H9 (cell line): Measurements from ENCODE around the gene MEP1A. TPM values are rescaled to one million over a fixed set of nuclear protein-coding genes. Genes with fewer than 3 reads are reported as not detected.

Experiments
- DNase-seq: peaks from one replicate; pipeline ENCODE4 v3.0.0-alpha.2; 2017
- H2AFZ ChIP-seq: one replicate; pipeline ENCODE4 v1.6.1; 2013; ENCODE audit warnings: mild to moderate bottlenecking, low read length, control low read depth, moderate library complexity
- H2AK5ac ChIP-seq: 2 replicates; pipeline ENCODE4 v1.6.1; 2013; ENCODE audit warnings: low read length, control low read depth, mixed read lengths; ENCODE audit not compliant: insufficient read length
- H2BK120ac ChIP-seq: one replicate; pipeline ENCODE4 v1.6.1; 2013; ENCODE audit warnings: low read depth, mild to moderate bottlenecking, low read length, control low read depth, inconsistent platforms; ENCODE audit not compliant: poor library complexity, severe bottlenecking
- H2BK12ac ChIP-seq: 2 replicates; pipeline ENCODE4 v1.6.1; 2013; ENCODE audit warnings: low read length, control low read depth, mixed read lengths, low read depth; ENCODE audit not compliant: insufficient read length
- H2BK15ac ChIP-seq: 2 replicates; pipeline ENCODE4 v1.6.1; 2013; ENCODE audit warnings: low read depth, low read length, control low read depth
- H2BK20ac ChIP-seq: one replicate; pipeline ENCODE4 v1.6.1; 2013; ENCODE audit warnings: low read depth, mild to moderate bottlenecking, low read length, control low read depth, inconsistent platforms; ENCODE audit not compliant: poor library complexity, severe bottlenecking
- H2BK5ac ChIP-seq: 2 replicates; pipeline ENCODE4 v1.6.1; 2013; ENCODE audit warnings: low read length, control low read depth, mixed read lengths; ENCODE audit not compliant: insufficient read length
- H3K14ac ChIP-seq: 2 replicates; pipeline ENCODE4 v1.6.1; 2013; ENCODE audit warnings: low read length, control low read depth; ENCODE audit not compliant: insufficient read depth
- H3K18ac ChIP-seq: 2 replicates; pipeline ENCODE4 v1.6.1; 2013; ENCODE audit warnings: low read depth, mild to moderate bottlenecking, mixed read lengths, low read length, control low read depth; ENCODE audit not compliant: insufficient read length
- H3K23ac ChIP-seq: 2 replicates; pipeline ENCODE4 v1.6.1; 2013; ENCODE audit warnings: low read length, control low read depth, mixed read lengths, low read depth; ENCODE audit not compliant: insufficient read length
- H3K23me2 ChIP-seq: 2 replicates; pipeline ENCODE4 v1.6.1; 2013; ENCODE audit warnings: low read depth, mild to moderate bottlenecking, mixed read lengths, low read length, control low read depth; ENCODE audit not compliant: insufficient read length, poor library complexity, severe bottlenecking
- H3K27ac ChIP-seq: 2 replicates; pipeline ENCODE4 v1.5.1; 2013; ENCODE audit warnings: low read length, control low read depth, mixed read lengths, low read depth; ENCODE audit not compliant: insufficient read length
- H3K27me3 ChIP-seq: 2 replicates; pipeline ENCODE4 v1.6.1; 2013; ENCODE audit warnings: low read length, control low read depth, inconsistent platforms; ENCODE audit not compliant: insufficient read depth
- H3K4ac ChIP-seq: 2 replicates; pipeline ENCODE4 v1.6.1; 2013; ENCODE audit warnings: low read depth, mild to moderate bottlenecking, control low read depth, inconsistent platforms, low read length, moderate library complexity
- H3K4me1 ChIP-seq: 2 replicates; pipeline ENCODE4 v1.6.1; 2013; ENCODE audit warnings: low read length, control low read depth, inconsistent platforms; ENCODE audit not compliant: insufficient read depth
- H3K4me2 ChIP-seq: 2 replicates; pipeline ENCODE4 v1.6.1; 2013; ENCODE audit warnings: low read length, control low read depth, mixed read lengths; ENCODE audit not compliant: insufficient read length, insufficient read depth
- H3K56ac ChIP-seq: 2 replicates; pipeline ENCODE4 v1.6.1; 2013; ENCODE audit warnings: low read depth, mild to moderate bottlenecking, mixed read lengths, low read length, control low read depth; ENCODE audit not compliant: insufficient read length
- H3K79me1 ChIP-seq: 2 replicates; pipeline ENCODE4 v1.6.1; 2013; ENCODE audit warnings: low read depth, mild to moderate bottlenecking, moderate library complexity, low read length, control low read depth, inconsistent platforms; ENCODE audit not compliant: insufficient read depth, poor library complexity, severe bottlenecking
- H3K79me2 ChIP-seq: 2 replicates; pipeline ENCODE4 v1.6.1; 2013; ENCODE audit warnings: low read length, control low read depth, inconsistent platforms; ENCODE audit not compliant: insufficient read depth
- H3K9ac ChIP-seq: 2 replicates; pipeline ENCODE4 v1.6.1; 2013; ENCODE audit warnings: low read length, control low read depth, mixed read lengths; ENCODE audit not compliant: insufficient read length; ENCODE audit errors: extremely low read depth
- H3K9me3 ChIP-seq: one replicate; pipeline ENCODE4 v1.6.1; 2013; ENCODE audit warnings: low read depth, low read length, inconsistent platforms; ENCODE audit not compliant: control insufficient read depth
- H3T11ph ChIP-seq: one replicate; pipeline ENCODE4 v1.6.1; 2013; ENCODE audit warnings: mild to moderate bottlenecking, low read length, control low read depth, inconsistent platforms
- H4K20me1 ChIP-seq: one replicate; pipeline ENCODE4 v1.6.1; 2013; ENCODE audit not compliant: control insufficient read depth, insufficient read length, insufficient read depth
- H4K5ac ChIP-seq: 2 replicates; pipeline ENCODE4 v1.6.1; 2013; ENCODE audit warnings: low read depth, mild to moderate bottlenecking, mixed read lengths, low read length, control low read depth; ENCODE audit not compliant: insufficient read length
- H4K8ac ChIP-seq: replicated peaks from 2 replicates; pipeline ENCODE4 v1.6.1; 2013; ENCODE audit warnings: low read length, control low read depth, mixed read lengths, low read depth; ENCODE audit not compliant: insufficient read length
- H4K91ac ChIP-seq: 2 replicates; pipeline ENCODE4 v1.6.1; 2013; ENCODE audit warnings: low read depth, mild to moderate bottlenecking, moderate library complexity, mixed read lengths, low read length, control low read depth; ENCODE audit not compliant: insufficient read length
- H3K27ac Mint-ChIP-seq, 3 experiments: 2 replicates in 2 of 3; 3 replicates in 1 of 3; pipeline ENCODE4 v1.8.0; 2020 to 2021; ENCODE audit warnings: mixed read lengths in 3 of 3, mild to moderate bottlenecking in 1 of 3, moderate library complexity in 1 of 3
- H3K27me3 Mint-ChIP-seq: 2 replicates; pipeline ENCODE4 v1.8.0; 2021; ENCODE audit warnings: low read depth, mild to moderate bottlenecking, moderate library complexity, mixed read lengths
- H3K36me3 Mint-ChIP-seq, 3 experiments: 2 replicates in 2 of 3; 3 replicates in 1 of 3; pipeline ENCODE4 v1.8.0; 2020 to 2021; ENCODE audit warnings: low read depth in 3 of 3, mixed read lengths in 3 of 3; ENCODE audit not compliant: insufficient read depth in 1 of 3
- H3K4me1 Mint-ChIP-seq, 2 experiments: 2 replicates each; pipeline ENCODE4 v1.8.0; 2020; ENCODE audit warnings: mixed read lengths in 2 of 2
- H3K4me3 Mint-ChIP-seq, 2 experiments: 2 replicates in 1 of 2; 3 replicates in 1 of 2; pipeline ENCODE4 v1.8.0; 2020 to 2021; ENCODE audit warnings: mild to moderate bottlenecking in 2 of 2, mixed read lengths in 2 of 2, moderate library complexity in 1 of 2
- H3K9me3 Mint-ChIP-seq, 2 experiments: 2 replicates in 1 of 2; 3 replicates in 1 of 2; pipeline ENCODE4 v1.8.0; 2020; ENCODE audit warnings: mild to moderate bottlenecking in 2 of 2, mixed read lengths in 2 of 2, moderate library complexity in 1 of 2
- CTCF ChIP-seq: fragments of 200-600 bp; sonication (generic); conservative IDR thresholded peaks from 3 replicates; pipeline ENCODE4 v1.8.0; 2021; ENCODE audit warnings: antibody characterized with exemption, mild to moderate bottlenecking
- WGBS: extraction: QIAGEN DNeasy Blood & Tissue Kit; methylation state at CpG from one replicate; pipeline ENCODE4 v1.1.7; 2013; ENCODE audit warnings: missing lambda C conversion rate, low lambda C conversion rate, mixed read lengths; ENCODE audit not compliant: insufficient read length; ENCODE audit errors: extremely low coverage; 5-methylcytosine and 5-hydroxymethylcytosine counted together
- total RNA-seq: library from RNA; stranded (reverse); gene quantifications from 2 replicates; pipeline ENCODE4 v1.2.1, GENCODE V29; 2021

The MEP1A gene
- total RNA-seq, 1 experiment from 2014 or later: not detected

DNA sequence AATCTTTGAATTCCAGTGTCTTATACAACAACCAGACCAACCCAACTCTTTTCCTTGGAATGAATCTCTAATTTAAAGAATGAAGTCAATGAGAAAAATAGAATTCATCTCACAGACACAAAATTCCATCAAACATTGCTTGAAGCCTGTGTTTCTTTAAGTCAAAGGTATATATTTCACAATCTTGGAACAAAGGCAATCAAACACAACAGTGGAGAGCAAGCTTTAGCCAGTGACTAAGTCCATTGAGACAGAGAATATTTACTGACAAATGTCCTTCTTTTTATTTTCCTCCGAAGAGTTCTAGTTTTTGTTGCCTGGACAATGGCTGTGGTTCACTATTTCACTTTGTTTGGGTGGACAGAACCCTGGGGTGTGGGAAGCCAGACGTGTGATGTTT is 35.8 kb downstream of the MEP1A start:
- Histone ChIP-seq H3K56ac (no peak overlapping the region), H3K23me2 (no peaks in the 10 kb centered on the region), H4K91ac (no peak overlapping the region), H2BK5ac (no peak overlapping the region), H3T11ph (no peak overlapping the region), H2BK12ac (no peak overlapping the region), H3K18ac (no peak overlapping the region), H3K79me2 (no peaks in the 10 kb centered on the region), H2BK15ac (no peak overlapping the region), H3K27me3 (no peaks in the 10 kb centered on the region), H2BK20ac (no peak overlapping the region), H4K20me1 (no peaks in the 10 kb centered on the region), H2AK5ac (no peak overlapping the region), H3K79me1 (no peaks in the 10 kb centered on the region), H3K14ac (no peak overlapping the region), H4K8ac (no peak overlapping the region), H3K23ac (no peak overlapping the region), H4K5ac (no peak overlapping the region), H3K4ac (no peak overlapping the region), H3K27ac (no peak overlapping the region), H3K4me1 (no peaks in the 10 kb centered on the region), H3K9me3 (no peaks in the 10 kb centered on the region), H3K9ac (no peak overlapping the region), H3K4me2 (no peak overlapping the region), H2BK120ac (no peak overlapping the region), H2AFZ (no peak overlapping the region)
- no peak for DNase-seq
- no peak for TF ChIP-seq CTCF
- WGBS: no CpG with 5 or more reads among the region's 2 CpGs
- H3K27ac Mint-ChIP-seq: no peak overlapping the region
- H3K9me3 Mint-ChIP-seq: no peaks in the 10 kb centered on the region
- no peaks in the 10 kb centered on the region for H3K36me3 Mint-ChIP-seq
- no peaks in the 10 kb centered on the region for H3K27me3 Mint-ChIP-seq
- no peaks in the 10 kb centered on the region for H3K4me1 Mint-ChIP-seq
- no peak overlapping the region for H3K4me3 Mint-ChIP-seq
